Gastrocnemius medialis (tissue), 4 donors: ENCODE data around the gene DCC.

Experiments
- POLR2A ChIP-seq, 2 donors: fragments of 450-650 bp; IDR thresholded peaks; one replicate each; pipeline ENCODE4 v1.6.1; 2017; ENCODE audit warnings: antibody characterized with exemption in 2 of 2, mild to moderate bottlenecking in 2 of 2, moderate library complexity in 2 of 2
- TF ChIP-seq, protein P1 (sequence below), 5 experiments: fragments of 450-650 bp in 3 of 5; fragments of 200-600 bp in 2 of 5; sonication (generic) in 2 of 5; IDR thresholded peaks in 4 of 5; conservative IDR thresholded peaks in 1 of 5; 1 replicate in 4 of 5; 2 replicates in 1 of 5; pipeline ENCODE4 v1.5.1; 2016 to 2019; ENCODE audit warnings: antibody characterized with exemption in 5 of 5, mild to moderate bottlenecking in 3 of 5, moderate library complexity in 3 of 5

DNA sequence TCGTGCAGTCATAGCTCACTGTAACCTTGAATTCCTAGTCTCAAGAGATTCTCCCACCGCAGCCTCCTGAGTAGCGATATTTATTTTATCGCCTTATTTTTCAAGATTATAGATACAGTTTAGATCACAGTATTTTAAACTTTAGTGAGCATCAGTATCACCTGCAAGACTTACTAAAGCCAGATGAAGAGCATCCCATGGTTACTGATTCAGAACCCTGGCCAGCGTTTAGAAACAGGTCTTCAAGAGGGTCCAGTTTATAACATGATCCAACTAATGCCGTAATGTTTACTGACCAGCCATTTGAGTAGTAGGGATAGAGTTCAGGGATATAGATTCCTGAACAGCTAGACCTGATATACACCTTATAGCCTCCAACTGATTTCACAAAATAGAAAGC lies 146.1 kb downstream of the DCC start:
- TF ChIP-seq, protein P1, sequence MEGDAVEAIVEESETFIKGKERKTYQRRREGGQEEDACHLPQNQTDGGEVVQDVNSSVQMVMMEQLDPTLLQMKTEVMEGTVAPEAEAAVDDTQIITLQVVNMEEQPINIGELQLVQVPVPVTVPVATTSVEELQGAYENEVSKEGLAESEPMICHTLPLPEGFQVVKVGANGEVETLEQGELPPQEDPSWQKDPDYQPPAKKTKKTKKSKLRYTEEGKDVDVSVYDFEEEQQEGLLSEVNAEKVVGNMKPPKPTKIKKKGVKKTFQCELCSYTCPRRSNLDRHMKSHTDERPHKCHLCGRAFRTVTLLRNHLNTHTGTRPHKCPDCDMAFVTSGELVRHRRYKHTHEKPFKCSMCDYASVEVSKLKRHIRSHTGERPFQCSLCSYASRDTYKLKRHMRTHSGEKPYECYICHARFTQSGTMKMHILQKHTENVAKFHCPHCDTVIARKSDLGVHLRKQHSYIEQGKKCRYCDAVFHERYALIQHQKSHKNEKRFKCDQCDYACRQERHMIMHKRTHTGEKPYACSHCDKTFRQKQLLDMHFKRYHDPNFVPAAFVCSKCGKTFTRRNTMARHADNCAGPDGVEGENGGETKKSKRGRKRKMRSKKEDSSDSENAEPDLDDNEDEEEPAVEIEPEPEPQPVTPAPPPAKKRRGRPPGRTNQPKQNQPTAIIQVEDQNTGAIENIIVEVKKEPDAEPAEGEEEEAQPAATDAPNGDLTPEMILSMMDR (IDR thresholded peaks at IDR 0.05 in 4 of 5, conservative IDR thresholded peaks at IDR 0.05 in 1 of 5): no peak
- no peak for TF ChIP-seq POLR2A (IDR thresholded peaks at IDR 0.05)
